H54 (cell line): ENCODE data around the gene CAMSAP1.

Experiments
- DNase-seq: peaks from one replicate; pipeline ENCODE4 v3.0.0; 2011; ENCODE audit warnings: low spot score, mixed read lengths; ENCODE audit not compliant: insufficient read length
- FAIRE-seq: peaks from 3 replicates; lab custom pipeline; 2011; peaks lifted over from hg19 to GRCh38; lab: Jason Lieb, UNC
- POLR2A ChIP-seq: IDR thresholded peaks from 2 replicates; pipeline ENCODE4 v1.6.1; 2011; ENCODE audit warnings: low read depth, mild to moderate bottlenecking, low read length

The CAMSAP1 gene

DNA sequence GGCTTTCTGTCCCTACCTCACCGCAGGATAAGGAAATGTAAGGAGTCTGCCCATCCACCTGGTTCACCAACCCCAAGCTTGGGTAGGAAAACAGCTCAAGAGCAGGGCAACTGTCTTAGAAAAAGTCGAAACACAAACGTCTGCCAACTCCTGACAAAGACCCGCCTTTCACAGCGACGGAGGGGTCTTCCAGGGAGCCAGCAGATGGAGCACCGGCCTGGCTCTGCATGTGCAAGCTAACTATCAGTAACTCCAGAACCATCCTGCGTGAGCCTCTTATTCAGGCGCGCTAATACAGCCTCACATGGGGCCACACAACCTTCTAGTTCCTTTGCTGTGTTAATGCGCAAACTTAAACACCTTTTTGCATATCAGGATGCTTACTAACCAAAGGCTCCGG is 26.9 kb downstream of the CAMSAP1 start:
- no peak for FAIRE-seq
- DNase-seq, result no peak
- no peak for TF ChIP-seq POLR2A

DNA sequence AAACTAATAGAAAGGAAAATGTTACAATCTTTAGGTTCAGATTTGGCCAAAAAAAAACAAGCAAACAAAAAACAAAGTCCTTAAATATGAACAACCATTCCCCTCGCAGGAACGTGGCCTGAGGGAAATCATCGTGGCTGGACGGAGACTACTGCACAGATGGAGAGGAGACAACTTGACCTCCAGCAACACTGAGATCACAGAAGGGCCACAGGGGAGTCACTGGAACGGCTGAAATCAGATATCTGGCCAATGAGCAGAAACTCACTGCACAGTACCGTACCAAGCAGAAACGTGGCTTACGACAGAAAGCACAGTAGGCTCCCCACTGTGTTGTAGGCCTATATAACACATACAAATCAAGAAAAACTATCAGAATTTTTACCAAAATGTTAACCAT is 27.7 kb downstream of the CAMSAP1 start:
- FAIRE-seq (no peak), DNase-seq (no peak)
- TF ChIP-seq POLR2A, result no peak

DNA sequence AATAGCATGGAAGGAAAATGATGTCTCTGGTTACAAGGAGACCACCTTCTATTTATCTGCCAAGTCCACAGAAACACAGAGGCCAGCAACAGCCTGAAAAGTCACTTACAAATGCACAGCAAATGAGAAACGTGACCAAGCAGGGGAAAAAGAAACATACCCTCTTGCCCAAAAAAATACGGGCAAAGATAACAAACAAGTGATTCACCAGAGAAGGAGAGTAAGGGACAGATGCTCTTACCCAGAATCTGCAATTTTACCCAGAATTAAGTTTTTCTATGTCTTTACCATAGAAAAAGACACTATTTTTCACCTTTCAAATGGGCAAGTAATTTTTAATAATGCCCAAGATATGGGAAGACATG is 28.1 kb downstream of the CAMSAP1 start:
- FAIRE-seq, result no peak
- DNase-seq, result no peak
- TF ChIP-seq POLR2A, result no peak

- no peak for TF ChIP-seq POLR2A
- FAIRE-seq, result no peak
- DNase-seq, result no peak
Observed at GRCh38 chr9:135878528-135879236, 28.7 kb downstream of the CAMSAP1 start.

GRCh38 chr9:135877791-135878527 is 29.4 kb downstream of the CAMSAP1 start:
- TF ChIP-seq POLR2A, result no peak
- DNase-seq (no peak), FAIRE-seq (no peak)

- DNase-seq (no peak), FAIRE-seq (no peak)
- TF ChIP-seq POLR2A, result no peak
Observed at GRCh38 chr9:135876936-135877335, 30.4 kb downstream of the CAMSAP1 start.

- FAIRE-seq (no peak), DNase-seq (no peak)
- no peak for TF ChIP-seq POLR2A
Observed at GRCh38 chr9:135874859-135875258, 32.5 kb downstream of the CAMSAP1 start.

DNA sequence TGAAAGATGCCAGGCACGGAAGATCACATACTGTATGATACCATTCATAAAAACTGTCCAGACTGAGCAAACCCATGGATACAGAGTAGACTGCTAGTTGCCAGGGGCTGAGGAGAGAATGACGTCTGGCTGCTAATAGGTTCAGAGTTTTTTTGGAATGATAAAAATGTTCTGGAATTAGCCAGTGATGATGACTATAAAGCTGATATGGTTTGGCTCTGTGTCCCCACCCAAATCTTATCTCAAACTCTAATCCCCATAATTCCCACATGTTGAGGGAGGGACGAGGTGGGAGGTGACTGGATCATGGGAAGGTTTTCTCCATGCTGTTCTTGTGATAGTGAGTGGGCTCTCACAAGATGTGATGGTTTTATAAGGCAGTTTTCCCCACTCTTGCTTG is 37.4 kb downstream of the CAMSAP1 start:
- DNase-seq (no peak), FAIRE-seq (peak; percentile 11)
- no peak for TF ChIP-seq POLR2A

DNA sequence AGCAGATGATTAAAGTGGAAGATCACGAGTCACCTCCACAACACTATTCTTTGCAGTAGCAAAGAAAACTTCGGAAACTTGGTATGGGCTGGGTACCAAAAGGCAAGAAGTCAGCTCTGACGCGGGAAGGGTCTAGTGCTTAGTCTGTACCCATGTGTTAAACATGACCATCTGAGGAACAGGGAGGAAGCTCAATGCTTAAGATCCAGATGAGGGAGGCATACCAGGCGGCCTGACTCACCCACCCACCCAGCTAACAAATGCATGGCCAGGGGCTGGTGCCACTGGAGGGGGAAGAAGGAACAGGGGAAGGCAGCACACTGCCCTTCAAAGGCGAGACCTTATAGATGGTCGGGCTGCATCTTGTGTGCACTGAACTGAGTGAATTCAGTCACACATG is 41.8 kb downstream of the CAMSAP1 start:
- DNase-seq, result no peak
- TF ChIP-seq POLR2A, result no peak
- FAIRE-seq, result no peak

DNA sequence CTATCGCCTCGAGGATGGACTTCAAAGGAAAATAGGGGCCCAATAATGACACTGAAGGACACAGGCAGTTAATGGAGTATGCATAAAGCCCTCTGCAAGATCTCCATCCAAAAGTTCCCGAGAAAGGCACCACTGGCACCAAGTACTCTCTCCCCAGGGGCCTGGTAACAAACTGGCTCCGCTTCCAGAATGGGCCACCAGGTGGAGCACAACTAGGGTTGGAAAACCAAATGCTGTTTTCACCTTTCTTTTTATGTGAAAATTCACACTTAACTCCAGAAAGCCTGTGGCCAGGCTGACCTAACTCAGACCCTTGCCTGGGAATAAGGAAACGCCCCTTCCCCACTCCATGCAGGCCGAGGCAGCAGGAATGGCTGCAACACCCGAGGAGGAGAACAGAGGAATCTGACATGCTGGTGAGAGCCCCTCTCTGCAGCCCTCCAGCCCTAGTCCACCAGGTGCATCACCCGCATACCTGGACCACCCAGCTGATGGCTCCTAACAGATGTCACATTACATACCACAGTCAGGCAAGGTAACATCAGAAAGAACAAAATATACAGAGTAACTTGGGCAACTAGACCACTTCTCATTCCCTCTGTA is 42.8 kb downstream of the CAMSAP1 start:
- FAIRE-seq, result no peak
- peak; percentile 74 for DNase-seq

GRCh38 chr9:135862809-135863208 is 44.5 kb downstream of the CAMSAP1 start:
- TF ChIP-seq POLR2A, result no peak
- no peak for FAIRE-seq
- DNase-seq, result no peak

More for the DNA sequence above, 42.8 kb downstream of the CAMSAP1 start:
- no peak for TF ChIP-seq POLR2A

DNA sequence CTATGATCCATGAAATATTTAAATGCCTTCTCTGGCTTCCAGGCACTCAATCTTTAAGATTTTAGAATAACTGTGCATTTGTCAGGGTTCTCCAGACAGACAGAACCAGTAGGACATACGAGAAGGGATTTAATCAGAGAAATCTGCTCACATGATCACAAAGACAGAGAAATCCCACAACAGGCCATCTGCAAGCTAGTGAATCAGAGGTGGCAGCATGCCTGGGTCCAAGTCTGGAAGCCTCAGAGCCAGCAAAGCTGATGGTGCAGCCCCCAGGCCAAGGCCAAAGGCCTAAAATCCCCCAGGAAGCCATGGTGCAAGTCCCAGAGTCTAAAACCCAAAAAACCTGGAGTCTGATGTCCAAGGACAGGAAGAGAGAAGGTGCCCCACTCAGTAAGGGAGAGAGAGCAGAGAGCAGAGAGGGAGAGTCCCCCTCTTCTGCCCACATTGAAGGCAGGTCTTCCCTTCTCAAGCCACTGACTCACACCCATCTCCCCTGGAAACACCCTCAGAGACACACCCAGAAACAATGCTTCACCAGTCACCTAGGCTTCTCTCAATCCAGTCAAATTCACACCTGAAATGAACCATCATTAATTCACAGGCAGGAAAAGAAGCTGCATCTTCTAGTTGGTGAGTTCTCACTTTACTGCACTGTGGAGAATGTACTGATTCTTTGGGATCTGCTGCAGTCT is 48.7 kb downstream of the CAMSAP1 start:
- no peak for FAIRE-seq
- DNase-seq, result no peak
- no peak for TF ChIP-seq POLR2A

GRCh38 chr9:135857843-135858242 is 49.5 kb downstream of the CAMSAP1 start:
- FAIRE-seq, result no peak
- no peak for TF ChIP-seq POLR2A
- no peak for DNase-seq

DNA sequence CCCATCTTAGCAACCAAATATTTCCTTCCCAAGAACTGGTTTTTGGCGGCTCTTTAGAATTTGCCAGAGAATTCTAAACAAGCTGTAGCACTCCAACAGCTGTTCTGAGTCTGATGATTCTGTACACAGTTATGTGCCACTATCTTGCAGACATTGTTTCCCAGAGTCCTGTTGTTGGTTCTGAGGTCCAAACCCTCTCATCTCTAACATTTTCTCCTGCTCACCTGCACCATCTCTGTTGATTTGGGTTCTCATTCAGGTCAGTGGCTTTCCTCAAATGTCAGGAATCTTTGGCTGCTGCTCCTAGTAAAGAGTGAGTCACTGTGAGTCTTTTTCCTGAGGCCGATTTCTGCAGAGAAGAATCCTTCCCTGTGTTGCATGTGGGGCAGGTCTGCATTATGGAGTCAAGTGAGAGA is 50.0 kb downstream of the CAMSAP1 start:
- DNase-seq (peak; percentile 69), FAIRE-seq (peak; percentile 91)
- no peak for TF ChIP-seq POLR2A

DNA sequence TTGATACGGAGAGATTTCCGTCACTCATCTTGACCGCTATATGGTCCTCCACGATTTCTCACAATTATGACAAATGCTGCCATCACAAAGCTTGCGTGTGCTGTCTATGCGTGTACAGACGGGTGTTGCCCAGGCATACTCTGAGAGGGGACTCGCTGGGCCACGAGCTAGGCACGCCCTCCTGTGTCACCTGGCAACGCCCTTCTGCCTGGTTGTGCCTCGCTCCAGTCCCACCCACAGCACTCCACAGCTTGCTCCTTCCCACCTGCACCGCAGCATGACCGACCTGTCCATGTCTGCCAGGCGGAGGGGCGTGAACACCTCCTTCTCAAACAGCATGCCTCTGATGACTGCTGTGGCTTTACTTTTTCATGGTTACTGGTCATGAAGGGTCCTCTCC is 55.6 kb downstream of the CAMSAP1 start:
- FAIRE-seq (no peak), DNase-seq (no peak)
- TF ChIP-seq POLR2A, result no peak
